ENCODE results near the gene METTL22. TPM values are rescaled to one million over a fixed set of nuclear protein-coding genes. Genes with fewer than 3 reads are reported as not detected.
A peak's percentile ranks its signal among the peaks of the same experiment; 100 is the strongest.

Gene METTL22
- total and polyA plus RNA-seq, 10 of the 15 experiments (the other 5 are each of a cell fraction or from before 2014, with no cell fraction given): 6.4 to 34.7 (median 18.8) TPM

DNA sequence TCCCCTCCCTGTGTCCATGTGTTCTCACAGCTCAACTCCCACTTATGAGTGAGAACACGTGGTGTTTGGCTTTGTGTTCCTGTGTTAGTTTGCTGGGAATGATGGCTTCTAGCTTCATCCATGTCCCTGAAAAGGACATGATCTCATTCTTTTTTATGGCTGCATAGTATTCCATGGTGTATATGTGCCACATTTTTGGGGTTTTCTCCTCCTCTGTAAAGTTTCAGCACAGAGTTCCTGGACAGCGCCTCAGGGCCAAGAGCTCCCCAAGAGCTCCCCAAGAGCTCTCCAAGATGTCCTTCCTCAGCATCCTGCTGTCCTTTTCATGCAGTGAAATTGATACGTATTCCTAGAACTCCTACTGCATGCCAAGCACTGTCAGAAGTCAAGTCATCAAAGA, 46.0 kb downstream of the METTL22 start:
- Histone ChIP-seq H3K4me2 (ENCODE audit: control insufficient read depth, insufficient read depth) (no peak overlapping the region), H3K4me3 (no peak overlapping the region), H4K20me1 (ENCODE audit: control insufficient read depth, insufficient read depth) (no peaks in the 10 kb centered on the region), H3K79me2 (ENCODE audit: control insufficient read depth, insufficient read depth, low read length) (no peaks in the 10 kb centered on the region), H3K36me3 (ENCODE audit: control insufficient read depth in 2 of 2, insufficient read depth in 2 of 2, low read length in 1 of 2) (no peaks in the 10 kb centered on the region), H2AFZ (ENCODE audit: control insufficient read depth, low read depth, low read length) (no peak overlapping the region), H3K9ac (ENCODE audit: control insufficient read depth, insufficient read depth, low read length) (no peak overlapping the region), H3K27ac (ENCODE audit: control insufficient read depth, insufficient read depth) (no peak overlapping the region), H3K9me3 (replicated peaks; ENCODE audit: control insufficient read depth, insufficient read depth, low read length) (no peaks in the 10 kb centered on the region), H3K4me1 (ENCODE audit: control insufficient read depth, insufficient read depth, low read length) (no peaks in the 10 kb centered on the region), H3K27me3 (replicated peaks in 1 of 2; ENCODE audit: control insufficient read depth in 2 of 2, insufficient read depth in 2 of 2, low read length in 1 of 2) (no peaks in the 10 kb centered on the region)
- in situ Hi-C loops (cut with MboI): loop anchor here (5.0 kb wide), 1 partner anchor 215 kb away; the partner anchor contains the start of gene LITAFD
- no TSS peak for BruUV-seq (replicated peaks)
- DNase-seq (ENCODE audit: low read depth, low spot score) (no peak), ATAC-seq (no peak), FAIRE-seq (no peak)
- 49% methylated on average over 3 of the region's 3 CpGs for WGBS (ENCODE audit: insufficient coverage, insufficient replicate concordance, low lambda C conversion rate, missing lambda C conversion rate)
- TF ChIP-seq HDAC2 (IDR thresholded peaks at IDR 0.05) (no peak), REST (IDR thresholded peaks at IDR 0.05; ENCODE audit: low read depth, low read length) (peak; percentile 66)
- ChIA-PET RAD21 (ENCODE audit: unreplicated experiment) (interaction anchor here (0.6 to 1.5 kb wide), 3 partner anchors 213 to 1949 kb away, joined by 3 to 4 read pairs (median 4); no protein-coding TSS in a partner anchor), SMC1A (ENCODE audit: uncharacterized antibody, unreplicated experiment) (interaction anchor here (0.6 to 1.0 kb wide), 2 partner anchors 11 to 131 kb away, joined by 3 read pairs; no protein-coding TSS in a partner anchor), CTCF (interaction anchor here (0.6 to 1.2 kb wide), 4 partner anchors 9 to 233 kb away, joined by 3 to 4 read pairs (median 3); no protein-coding TSS in a partner anchor), POLR2A (interaction anchor here (0.7 kb wide), 1 partner anchor 396 kb away, joined by 3 read pairs; no protein-coding TSS in a partner anchor)
- intact Hi-C loops (cut with micrococcal nuclease; ENCODE audit: unreplicated experiment): no loop called here

Data from GM12878 (cell line).